ENCODE results near the gene FTO. TPM values are rescaled to one million over a fixed set of nuclear protein-coding genes. Genes with fewer than 3 reads are reported as not detected.
A peak's percentile ranks its signal among the peaks of the same experiment; 100 is the strongest.

The FTO gene
- total RNA-seq, 4 donors from 2014 or later, result 29.0 to 64.1 (median 48.1) TPM

DNA sequence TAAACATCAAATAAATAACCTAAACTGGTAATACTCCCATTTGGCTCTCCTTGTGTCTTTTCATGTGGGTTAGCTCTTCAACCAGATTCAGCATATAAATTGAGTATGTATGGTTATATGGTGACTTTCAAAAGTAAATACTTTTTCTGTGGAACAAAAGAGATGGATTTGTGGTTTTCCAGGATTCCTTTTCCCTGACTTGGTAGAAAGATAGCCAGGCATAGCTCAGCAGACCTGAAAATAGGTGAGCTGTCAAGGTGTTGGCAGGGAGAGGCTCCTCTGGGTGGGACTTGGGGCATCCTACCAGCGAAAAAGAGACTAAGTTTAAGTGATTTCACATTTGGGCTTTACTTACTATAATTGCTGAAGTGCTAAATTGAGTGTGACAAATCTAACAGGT, 80.3 kb downstream of the FTO start:
- no peaks in the 10 kb centered on the region for H3K9me3 ChIP-seq
- peak overlapping the region in 3 of 4 donors; percentile 0 to 21 (median 7) for H3K27ac ChIP-seq
- intact Hi-C loops (cut with DNase I), result no loop called here
- no peaks in the 10 kb centered on the region for H3K27me3 ChIP-seq
- no peaks in the 10 kb centered on the region for H3K36me3 ChIP-seq
- H3K4me3 ChIP-seq, result no peak overlapping the region
- H3K4me1 ChIP-seq, result peaks cover 6 to 68% (median 31%) of the 10 kb centered on the region in 3 donors
- DNase-seq, result no peak
- no peak for TF ChIP-seq POLR2A (IDR thresholded peaks at IDR 0.05)
- TF ChIP-seq, protein P1, sequence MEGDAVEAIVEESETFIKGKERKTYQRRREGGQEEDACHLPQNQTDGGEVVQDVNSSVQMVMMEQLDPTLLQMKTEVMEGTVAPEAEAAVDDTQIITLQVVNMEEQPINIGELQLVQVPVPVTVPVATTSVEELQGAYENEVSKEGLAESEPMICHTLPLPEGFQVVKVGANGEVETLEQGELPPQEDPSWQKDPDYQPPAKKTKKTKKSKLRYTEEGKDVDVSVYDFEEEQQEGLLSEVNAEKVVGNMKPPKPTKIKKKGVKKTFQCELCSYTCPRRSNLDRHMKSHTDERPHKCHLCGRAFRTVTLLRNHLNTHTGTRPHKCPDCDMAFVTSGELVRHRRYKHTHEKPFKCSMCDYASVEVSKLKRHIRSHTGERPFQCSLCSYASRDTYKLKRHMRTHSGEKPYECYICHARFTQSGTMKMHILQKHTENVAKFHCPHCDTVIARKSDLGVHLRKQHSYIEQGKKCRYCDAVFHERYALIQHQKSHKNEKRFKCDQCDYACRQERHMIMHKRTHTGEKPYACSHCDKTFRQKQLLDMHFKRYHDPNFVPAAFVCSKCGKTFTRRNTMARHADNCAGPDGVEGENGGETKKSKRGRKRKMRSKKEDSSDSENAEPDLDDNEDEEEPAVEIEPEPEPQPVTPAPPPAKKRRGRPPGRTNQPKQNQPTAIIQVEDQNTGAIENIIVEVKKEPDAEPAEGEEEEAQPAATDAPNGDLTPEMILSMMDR (IDR thresholded peaks at IDR 0.05), result no peak
- 21 to 73% methylated on average over 1 of the region's 1 CpG for WGBS, 2 donors

DNA sequence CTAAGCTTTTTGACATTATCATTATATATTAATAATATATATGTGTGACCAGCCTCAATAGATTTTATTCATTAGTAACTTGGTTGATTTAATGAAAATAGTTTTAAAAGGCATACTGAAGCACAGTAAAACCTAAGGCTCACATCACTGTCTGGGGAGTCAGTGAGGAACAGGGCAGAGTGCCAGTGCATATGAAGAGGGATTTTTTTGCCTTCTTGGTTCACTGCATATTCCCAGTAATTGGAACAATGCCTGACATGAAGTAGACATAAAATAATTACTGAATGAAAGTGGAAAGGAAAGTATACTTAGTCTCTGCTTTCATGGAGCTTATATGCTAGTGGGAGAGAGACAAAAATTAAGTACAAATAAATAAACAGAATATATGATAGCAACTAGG, 81.1 kb downstream of the FTO start:
- Histone ChIP-seq H3K9me3 (no peaks in the 10 kb centered on the region), H3K4me1 (peaks cover 4 to 61% (median 27%) of the 10 kb centered on the region in 3 donors), H3K4me3 (no peak overlapping the region), H3K27ac (no peak overlapping the region), H3K27me3 (no peaks in the 10 kb centered on the region), H3K36me3 (no peaks in the 10 kb centered on the region)
- TF ChIP-seq, protein P1 (IDR thresholded peaks at IDR 0.05), result no peak
- no peak for TF ChIP-seq POLR2A (IDR thresholded peaks at IDR 0.05)
- intact Hi-C loops (cut with DNase I), result no loop called here
- no peak for DNase-seq

DNA sequence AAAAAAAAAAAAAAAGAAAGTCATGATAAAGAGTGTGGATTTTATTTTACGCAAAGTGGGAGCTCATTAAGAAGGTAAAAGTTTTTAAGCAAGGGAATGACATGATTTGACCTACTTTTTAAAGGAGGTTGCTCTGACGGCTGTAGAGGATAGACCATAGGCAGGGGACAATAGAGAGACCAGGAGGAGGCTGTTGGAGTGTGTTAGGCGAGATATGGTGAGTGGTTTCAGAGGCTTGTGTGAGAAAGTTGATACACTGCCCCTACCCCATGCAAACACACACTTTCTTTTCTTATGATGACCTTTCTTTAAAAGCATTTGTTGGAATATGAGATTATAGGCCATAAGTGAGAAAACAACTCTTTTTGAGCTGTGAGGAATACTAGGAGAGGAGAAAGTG, 82.0 kb downstream of the FTO start:
- no peak for DNase-seq
- WGBS, 2 donors, result 79 to 91% methylated on average over 3 of the region's 3 CpGs
- intact Hi-C loops (cut with DNase I), result no loop called here

DNA sequence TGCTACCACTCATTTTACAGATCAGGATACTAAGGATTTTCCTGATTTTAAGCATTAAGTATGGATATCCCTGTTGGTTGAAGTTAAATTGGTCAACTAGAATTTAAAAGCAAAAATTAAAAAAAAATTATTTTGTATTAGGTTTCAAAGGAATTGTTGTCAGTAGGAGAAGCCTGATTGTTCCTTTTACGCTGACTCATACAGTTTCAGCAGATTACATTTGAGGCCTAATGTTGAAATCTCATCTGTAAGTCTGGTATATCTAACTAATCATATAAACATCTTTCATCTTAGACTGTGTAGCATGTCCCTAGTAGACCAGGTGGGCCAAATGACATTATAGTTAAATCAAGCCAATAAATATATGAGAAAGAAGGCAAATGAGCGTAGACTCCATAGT, 83.5 kb downstream of the FTO start:
- intact Hi-C loops (cut with DNase I), result no loop called here
- Histone ChIP-seq H3K9me3 (no peaks in the 10 kb centered on the region), H3K36me3 (no peaks in the 10 kb centered on the region), H3K27ac (no peak overlapping the region), H3K4me3 (no peak overlapping the region), H3K4me1 (peaks cover 0 to 42% (median 9%) of the 10 kb centered on the region in 3 donors), H3K27me3 (no peaks in the 10 kb centered on the region)
- WGBS, 2 donors, result 91 to 93% methylated on average over 2 of the region's 2 CpGs
- no peak for TF ChIP-seq POLR2A (IDR thresholded peaks at IDR 0.05)
- TF ChIP-seq, protein P1 (IDR thresholded peaks at IDR 0.05), result no peak
- no peak for DNase-seq

More for the DNA sequence above, 82.0 kb downstream of the FTO start:
- Histone ChIP-seq H3K27me3 (no peaks in the 10 kb centered on the region), H3K4me3 (no peak overlapping the region), H3K36me3 (no peaks in the 10 kb centered on the region), H3K27ac (no peak overlapping the region), H3K4me1 (peaks cover 0 to 52% (median 20%) of the 10 kb centered on the region in 3 donors), H3K9me3 (no peaks in the 10 kb centered on the region)
- TF ChIP-seq, protein P1 (IDR thresholded peaks at IDR 0.05), result no peak
- no peak for TF ChIP-seq POLR2A (IDR thresholded peaks at IDR 0.05)

DNA sequence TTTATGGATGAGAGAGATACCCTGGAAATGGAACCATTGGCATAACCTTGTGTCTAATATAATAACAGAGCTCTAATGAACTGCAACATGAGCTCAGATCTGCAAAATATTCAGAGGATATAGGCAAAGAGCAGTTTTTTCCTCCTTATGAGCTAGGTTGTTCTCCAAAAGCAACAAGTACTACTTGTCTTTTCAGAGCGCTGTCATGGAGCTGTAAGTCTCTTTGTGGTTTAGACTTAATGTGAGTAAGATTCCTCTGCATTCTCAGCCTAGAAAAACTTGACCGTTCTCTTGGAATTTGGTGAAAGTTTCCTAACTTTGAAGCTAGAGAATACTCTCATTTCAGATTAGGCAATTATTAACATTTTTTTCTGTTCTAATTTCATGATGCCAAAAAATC, 85.2 kb downstream of the FTO start:
- TF ChIP-seq POLR2A (IDR thresholded peaks at IDR 0.05), result no peak
- TF ChIP-seq, protein P1 (IDR thresholded peaks at IDR 0.05), result no peak
- intact Hi-C loops (cut with DNase I), result no loop called here
- Histone ChIP-seq H3K4me3 (no peak overlapping the region), H3K27me3 (no peaks in the 10 kb centered on the region), H3K36me3 (no peaks in the 10 kb centered on the region), H3K27ac (no peak overlapping the region), H3K4me1 (peaks cover 0 to 32% (median 9%) of the 10 kb centered on the region in 3 donors), H3K9me3 (no peaks in the 10 kb centered on the region)
- 56 to 70% methylated on average over 2 of the region's 2 CpGs for WGBS, 2 donors
- DNase-seq, result no peak

Measured in esophagus squamous epithelium (tissue), 5 donors.